GM11168 (cell line): ENCODE measurements around the gene ARHGEF3.

Experiments used
- in situ Hi-C: fragments of 300-500 bp; cut with MboI; formaldehyde crosslinking; loops from one replicate; pipeline ENCODE4 v1.12.0; 2022; ENCODE audit warnings: low sequenced_read_pairs; ENCODE audit not compliant: unreplicated experiment

Gene ARHGEF3

DNA sequence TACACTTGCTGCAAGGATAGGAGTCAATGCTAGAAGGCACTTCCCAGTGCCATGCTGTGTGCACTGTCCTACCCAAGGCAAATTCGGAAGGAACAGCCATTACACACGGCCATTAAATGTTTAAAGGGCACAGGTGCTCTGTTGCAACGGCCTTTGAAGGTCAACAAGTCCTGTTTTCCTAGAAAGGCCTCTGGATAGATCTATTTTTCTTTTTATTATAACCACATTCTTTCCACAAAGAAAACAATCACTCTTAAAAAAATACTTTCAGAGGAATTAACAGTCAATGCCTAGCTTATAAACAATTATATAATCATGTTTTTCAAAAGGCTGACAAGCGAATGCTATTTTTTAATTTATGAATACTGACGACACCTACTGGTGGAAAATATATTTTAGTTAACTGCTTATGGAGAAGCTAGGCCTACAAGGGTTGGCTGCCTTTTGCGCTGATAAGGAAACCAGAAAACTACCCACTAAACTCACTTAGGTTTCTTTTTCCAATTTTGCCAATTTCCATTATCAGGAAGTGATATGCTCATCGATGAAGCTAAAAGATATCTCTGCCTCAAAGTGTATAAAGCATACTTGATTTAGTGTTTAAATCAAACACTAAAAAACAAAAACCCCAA is 2.4 kb downstream of the ARHGEF3 start:
- in situ Hi-C loops: loop anchor here (5.0 to 10.0 kb wide), 3 partner anchors 42 to 95 kb away; no protein-coding TSS in a partner anchor

DNA sequence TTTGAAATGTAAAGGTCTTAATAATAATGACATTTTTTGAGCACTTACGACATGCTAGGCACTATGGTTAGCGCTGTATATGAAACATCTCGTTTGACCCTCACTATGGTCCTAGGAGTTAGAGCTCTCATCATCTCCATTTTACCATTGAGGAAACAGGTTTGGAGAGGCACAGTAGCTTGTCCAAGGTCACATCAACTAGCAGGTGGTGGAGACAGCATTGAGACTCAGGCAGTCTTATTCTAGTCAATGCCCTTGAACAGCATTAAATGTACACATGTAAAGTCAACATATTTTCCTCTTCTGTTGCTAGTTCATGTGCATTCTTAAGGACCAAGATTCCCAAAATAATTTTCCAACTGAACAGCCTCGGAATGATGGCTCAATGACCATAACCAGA is 4.8 kb downstream of the ARHGEF3 start:
- in situ Hi-C loops: loop anchor here (5.0 to 10.0 kb wide), 3 partner anchors 40 to 92 kb away; no protein-coding TSS in a partner anchor

DNA sequence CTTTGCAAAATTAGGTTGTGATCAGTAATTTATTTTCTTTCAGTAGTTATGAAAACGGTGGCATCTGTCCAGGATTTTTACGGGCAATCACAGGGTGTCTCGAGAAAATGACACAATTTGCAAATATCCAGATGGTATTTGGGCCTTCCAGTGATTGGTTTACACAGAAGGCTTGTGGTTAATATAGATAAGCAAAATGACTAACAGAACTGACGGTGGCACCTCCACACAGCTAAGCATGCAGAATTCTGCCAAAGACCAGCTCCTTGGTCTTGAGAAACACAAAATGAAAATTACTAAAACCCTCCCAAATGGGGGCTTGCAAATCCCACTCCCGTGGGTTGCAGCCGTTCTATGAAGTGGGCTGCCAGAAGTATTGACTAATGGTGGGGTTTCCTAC is 5.5 kb downstream of the ARHGEF3 start:
- in situ Hi-C loops: loop anchor here (5.0 to 10.0 kb wide), 3 partner anchors 39 to 91 kb away; no protein-coding TSS in a partner anchor

DNA sequence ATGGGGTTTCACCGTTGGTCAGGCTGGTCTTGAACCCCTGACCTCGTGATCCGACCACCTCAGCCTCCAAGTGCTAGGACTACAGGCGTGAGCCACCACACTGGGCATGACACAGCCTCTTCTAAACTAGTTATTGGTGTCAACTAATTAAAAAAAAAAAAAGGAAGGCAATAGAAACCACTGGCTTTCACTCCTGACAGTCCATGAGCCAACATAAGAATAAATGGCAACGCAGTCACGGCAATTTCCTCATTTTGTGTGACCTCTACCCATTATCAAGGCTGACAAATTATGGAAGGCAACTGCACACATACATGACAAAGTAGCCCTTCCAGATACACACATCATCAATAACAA is 5.9 kb downstream of the ARHGEF3 start:
- in situ Hi-C loops: loop anchor here (5.0 to 10.0 kb wide), 3 partner anchors 39 to 91 kb away; no protein-coding TSS in a partner anchor

DNA sequence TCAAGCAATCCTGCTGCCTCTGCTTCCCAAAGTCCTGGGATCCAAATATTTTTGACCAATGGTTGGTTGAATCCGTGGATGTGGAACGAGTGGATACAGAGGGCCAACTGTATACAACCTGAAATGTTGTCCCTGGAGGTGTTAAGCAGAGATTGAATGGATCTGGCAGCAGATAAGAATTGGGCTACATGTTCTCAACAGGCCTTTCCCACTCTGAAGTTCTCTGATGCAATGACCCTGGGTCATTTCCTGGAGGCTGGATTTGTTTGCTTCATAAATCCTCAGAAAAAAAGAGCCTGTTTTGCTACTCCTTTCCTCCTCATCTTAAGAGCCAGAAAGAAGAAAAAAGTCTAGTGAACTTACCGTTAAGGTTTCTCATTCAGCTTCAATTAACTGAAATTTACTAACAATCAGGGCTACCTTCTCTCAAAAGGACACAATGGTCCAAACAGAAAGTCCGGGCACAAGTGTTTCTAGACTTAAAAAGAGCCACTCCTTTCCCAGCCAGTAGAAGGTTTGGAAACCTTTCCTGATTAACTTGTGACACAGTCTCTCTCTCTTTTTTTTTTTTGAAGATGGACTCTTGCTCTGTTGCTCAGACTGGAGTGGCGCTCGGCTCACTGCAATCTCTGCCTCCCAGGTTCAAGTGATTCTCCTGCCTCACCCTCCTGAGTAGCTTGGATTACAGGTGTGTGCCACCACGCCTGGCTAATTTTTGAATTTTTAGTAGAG is 6.5 kb downstream of the ARHGEF3 start:
- in situ Hi-C loops: loop anchor here (5.0 to 10.0 kb wide), 3 partner anchors 38 to 90 kb away; no protein-coding TSS in a partner anchor

DNA sequence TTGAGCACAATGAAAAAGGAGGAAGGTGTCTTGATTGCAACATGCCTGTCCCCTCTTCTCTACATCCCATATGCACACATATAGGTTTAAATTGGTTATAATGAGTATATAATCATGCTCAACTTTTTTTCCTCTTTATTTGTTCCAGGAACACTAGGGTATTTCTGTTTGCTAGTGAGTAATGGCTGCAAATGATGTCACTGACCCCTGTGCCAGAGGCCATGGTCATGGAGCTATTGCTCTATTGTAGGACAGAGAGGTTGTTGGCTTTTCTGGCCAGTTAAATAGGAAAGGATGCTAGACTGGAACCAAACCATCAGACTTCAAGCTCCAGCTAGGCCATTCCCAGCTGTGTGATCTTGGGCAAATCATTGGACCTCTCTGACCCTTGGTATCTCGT is 9.6 kb downstream of the ARHGEF3 start:
- in situ Hi-C loops: loop anchor here (10.0 kb wide), 1 partner anchor 87 kb away; no protein-coding TSS in a partner anchor

DNA sequence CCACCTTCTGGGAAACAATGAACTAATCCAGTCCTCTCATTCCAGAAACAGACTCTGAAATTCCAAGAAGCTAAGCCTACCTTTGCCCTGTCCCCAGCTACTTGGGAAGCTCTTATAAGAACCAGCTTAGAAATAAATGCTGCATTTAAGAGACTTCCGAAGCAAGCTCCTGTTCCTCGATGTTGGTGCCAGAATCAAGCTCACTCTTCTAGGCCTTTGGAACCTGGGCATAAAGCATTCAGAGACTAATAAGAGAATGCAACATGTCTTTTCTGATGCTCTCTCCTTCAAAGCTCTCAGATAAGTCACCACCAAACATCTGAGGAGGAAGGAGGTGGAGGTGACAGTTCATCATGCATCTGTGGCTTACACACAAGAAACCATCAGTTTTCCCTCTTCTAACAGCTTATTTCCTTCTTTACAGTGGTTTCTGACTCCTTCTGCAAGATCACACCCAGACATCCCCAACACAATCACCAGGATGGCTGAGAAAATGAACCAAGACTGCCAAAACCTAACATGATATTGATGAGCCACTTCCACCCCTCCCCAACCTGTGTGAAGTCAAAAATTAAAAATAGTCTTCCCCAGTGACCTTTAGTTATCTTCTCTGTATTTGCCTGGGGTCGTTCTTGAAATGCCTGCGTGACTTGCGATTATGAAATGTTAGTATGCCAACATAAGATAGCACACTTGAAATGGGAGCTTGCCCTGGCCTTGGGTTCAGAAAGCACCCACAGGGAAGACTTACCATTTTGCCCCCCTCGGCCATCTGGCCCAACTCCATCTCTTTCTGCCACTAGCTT is 11.5 kb downstream of the ARHGEF3 start:
- in situ Hi-C loops: loop anchor here (10.0 kb wide), 1 partner anchor 85 kb away; no protein-coding TSS in a partner anchor

DNA sequence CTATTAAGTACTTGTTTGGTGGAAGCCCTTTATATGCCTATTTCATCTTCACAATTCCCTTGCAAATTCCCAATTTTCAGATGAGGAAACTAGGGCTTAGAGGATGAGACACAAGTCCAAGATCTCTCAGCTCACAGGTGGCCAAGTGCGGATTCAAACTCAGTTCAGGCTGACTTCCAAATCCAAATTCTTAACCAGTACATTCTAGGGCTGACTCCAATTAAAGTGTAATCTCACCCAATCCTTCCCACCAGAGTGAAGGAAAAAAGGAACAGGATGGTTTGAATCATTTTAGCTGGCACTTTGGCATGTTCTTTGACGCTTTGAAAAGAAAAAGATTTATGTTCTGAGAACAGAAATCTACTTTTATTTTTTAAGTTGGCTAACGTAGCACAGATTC is 12.7 kb downstream of the ARHGEF3 start:
- in situ Hi-C loops: no loop called here

DNA sequence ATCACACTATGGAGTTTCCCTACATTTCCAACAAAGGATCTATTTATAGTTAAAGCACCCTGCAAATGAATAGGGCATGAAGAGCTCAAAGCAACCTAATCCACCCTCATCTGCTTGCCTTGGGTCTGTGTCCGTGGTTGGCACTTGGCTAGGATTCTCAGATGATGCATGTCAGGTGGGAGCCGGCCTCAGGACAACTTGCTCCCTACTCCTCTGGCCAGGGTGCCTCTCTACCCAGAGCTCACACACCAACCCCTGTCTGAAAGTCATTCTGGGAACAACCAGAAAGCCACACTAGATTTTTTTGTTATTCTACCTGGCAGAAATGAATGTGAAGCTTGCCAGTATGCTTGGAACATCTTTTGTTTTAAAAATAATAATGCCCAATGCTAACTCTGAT is 13.2 kb downstream of the ARHGEF3 start:
- in situ Hi-C loops: no loop called here

DNA sequence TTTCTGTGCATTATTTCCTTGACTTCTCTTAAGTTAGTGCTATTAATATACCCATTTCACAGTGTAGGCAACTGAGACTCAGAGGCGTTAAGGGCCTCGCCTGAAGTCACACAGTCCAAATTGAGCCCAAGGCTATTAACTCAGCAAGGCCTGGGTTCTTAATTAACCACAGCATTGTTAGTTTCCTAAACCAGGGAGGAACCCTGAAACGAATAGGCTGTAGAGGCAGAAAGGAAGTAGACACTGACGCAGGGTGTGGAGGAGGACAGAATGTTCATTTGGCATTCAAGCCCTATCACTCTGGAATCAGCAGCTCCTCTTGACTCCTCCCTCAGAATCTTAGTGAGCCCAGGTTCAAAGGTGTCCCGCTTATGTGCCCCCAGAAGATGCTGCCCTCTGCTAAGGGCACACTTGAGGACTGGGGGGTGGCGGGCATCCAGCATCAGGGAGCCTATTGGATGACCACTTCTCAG is 13.9 kb downstream of the ARHGEF3 start:
- in situ Hi-C loops: no loop called here

DNA sequence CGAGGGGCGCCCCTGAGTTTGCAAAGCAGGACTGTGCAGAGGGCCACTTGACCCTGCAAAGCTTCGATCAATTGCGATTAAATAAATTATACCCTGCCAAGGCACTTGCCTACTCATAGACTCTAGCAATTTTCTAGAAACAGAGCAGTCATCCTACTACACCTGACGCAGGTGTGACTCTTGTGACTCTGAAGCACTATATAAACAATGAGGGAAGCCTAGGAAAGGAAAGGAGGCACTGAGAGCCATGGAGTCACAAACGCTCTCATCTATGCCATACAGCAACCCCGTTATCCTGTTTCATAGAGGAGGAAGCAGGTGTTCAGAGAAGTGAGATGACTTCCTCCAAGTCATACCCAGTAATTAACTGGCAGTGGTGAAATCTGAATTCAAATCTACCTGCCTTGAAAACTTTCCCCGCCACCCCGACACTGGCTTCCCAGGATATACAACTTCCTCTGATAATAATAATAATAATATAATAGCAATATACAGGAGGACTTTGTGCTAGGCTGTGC is 14.4 kb downstream of the ARHGEF3 start:
- in situ Hi-C loops: no loop called here

DNA sequence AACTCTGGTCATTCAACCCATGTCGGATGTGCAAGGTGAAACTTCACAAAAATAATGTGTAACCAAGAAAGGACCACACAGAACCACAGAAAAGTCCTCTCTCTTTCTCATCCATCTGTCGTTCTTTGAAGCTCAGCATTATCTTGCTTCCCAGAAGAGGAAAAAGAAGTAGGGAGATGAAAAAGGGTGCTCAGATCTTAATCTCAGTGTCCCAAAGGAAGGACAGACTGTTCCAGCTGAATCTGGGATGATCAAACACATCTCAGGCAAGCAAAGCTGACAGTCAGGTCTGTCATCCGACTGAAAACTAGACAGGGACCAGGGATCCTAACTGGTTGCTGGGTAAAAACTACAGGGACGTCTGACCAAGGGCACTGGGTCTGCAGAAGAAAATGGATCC is 16.2 kb downstream of the ARHGEF3 start:
- in situ Hi-C loops: no loop called here

DNA sequence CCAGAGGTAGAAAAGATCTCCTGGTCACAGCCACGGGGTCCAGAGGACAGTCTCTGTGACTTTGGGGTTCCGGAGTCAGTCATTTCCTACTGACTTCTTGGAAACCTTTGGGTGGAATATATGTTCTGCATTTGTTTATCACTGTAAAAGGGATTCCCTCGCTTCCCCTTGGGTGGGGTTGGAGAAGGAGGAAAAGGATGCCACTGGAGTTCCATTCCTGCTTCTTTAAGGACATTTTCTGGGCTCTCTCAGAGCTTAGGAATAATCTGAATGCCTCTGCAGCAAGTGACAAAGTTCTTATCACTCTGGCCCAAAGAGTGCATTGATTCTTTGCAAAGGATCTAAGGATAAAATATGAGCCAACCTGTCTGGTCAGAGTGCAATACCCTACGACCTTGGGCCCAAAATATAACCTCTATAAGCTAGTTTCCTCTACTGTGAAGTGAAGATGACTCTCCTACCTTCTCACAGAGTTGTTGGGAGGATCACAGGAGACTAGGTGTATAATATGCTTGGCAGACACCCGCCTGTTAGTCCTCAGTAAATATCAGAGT is 17.2 kb downstream of the ARHGEF3 start:
- in situ Hi-C loops: no loop called here

DNA sequence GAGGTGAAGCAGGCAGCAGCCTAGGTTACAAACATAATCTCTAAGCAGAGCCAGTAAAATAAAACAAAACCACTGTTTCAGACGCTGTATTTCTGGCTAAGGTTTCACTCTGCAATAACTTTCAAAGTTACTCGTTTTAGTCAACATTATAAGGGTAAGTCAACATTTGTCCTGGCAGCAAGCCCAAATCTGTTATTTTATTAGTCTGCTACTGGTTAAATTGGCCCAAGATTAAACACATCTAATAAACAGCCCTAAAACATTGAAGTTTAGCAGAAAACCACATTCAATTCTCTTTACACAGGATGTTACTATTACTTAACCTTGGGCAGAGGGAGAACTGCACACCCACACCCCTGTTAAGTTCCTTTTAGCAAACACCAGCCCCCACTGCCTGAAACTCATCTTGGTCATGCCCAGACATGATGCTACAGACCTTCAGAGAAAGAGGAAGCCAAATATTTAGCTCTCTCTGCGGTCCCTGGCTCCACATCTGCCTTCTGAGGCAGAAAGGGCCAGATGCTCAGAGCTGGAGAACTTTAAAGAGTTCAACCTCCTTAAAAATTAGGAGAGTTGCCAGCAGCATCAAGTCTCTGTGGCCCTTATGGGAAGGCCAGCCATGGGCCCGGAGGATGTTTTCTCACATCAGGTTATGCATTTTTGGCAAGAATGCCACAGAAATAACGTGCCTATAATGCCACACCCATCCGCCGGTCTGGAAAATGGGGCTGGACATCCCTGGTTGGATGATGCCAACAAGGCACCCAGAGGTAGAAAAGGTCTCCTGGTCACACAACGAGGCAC is 17.9 kb downstream of the ARHGEF3 start:
- in situ Hi-C loops: no loop called here

DNA sequence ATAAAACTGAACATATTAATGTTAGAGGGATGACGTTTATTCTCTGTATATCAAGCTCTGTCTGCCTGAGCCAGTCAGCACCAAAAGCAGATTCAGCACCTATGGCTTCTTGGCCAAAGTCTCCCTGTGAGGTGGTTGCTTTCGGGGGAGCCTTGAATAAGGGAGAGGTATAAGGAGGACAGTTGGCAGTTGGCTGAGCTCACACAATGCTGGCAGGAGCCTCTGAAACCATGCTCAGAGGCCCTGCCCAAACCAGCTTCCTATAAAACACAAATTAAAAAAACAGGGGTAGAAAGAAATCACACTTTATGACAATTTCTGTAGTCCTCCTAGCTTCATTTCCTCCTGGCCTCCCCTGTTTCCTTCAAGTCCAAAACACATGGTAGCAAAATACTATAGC is 18.8 kb downstream of the ARHGEF3 start:
- in situ Hi-C loops: no loop called here

DNA sequence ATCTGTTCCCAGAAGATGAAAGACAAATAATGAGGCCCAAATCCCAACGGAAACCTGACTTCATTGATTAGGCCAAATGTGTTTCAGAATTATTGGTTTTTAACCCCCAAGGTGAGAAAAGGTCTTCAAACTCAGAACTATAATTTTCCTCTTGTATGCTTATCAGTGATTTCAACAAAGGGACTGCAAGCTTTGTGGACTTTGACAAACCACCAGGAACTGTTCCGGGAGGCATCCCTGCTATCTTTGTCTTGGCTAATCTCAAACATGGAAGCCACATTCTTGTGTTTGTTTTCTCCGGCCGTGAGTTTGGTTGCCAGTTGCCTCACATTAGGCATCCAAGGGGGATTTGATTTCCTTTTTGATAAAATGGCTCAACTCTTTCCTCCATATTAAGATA is 19.5 kb downstream of the ARHGEF3 start:
- in situ Hi-C loops: no loop called here

DNA sequence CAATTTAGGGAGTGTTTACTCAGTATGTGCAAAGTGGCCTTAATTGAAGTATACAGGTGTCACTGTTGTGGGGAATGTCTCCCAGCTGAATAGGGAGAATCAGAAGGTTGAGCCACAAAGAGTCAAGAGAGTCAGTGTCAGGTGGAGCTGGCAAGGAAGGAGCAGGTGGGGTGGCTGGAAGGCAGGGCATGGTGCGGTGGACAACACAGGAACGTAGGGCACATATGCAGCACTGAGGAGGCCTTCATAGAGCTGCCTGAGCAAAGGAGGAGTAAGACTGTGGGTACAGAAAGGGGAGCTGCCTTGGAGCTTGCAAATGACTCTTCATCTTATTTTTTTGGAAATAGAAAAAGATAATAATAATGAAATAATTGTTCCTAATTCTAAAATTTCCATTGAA is 20.0 kb downstream of the ARHGEF3 start:
- in situ Hi-C loops: no loop called here

DNA sequence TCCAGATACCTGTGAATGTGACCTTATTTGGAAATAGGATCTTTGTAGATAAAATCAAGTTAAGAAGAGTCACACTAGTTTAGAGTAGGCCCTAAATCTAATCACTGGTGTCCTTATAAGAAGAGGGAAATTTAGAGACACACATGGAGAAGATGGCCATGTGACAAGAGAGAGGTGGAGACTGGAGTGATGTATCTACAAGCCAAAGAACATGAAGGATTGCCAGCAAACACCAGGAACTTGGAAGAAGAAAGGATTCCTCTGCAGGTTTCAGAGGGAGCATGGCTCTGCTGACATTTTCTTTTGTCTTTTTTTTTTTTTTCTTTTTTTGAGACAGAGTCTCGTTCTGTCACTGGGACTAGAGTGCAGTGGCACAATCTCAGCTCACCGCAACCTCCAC is 20.8 kb downstream of the ARHGEF3 start:
- in situ Hi-C loops: no loop called here

DNA sequence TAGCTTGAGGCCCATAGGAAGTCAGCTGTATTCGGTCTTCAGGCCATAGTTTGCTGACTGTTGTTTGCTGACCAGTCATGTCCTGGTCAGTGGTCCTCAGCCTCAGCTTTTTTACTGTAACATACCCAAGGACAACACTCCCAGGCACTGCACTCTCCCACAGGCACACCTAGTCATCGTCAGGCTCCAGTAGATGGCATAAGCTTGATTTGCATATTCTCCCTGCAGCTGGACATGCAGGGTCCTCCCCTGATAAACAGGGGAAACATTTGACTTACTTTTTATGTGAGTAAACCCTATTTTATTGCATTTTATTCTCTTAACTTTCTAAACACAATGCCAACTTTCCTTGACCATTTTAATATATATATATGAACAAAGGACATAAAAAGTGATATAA is 22.9 kb downstream of the ARHGEF3 start:
- in situ Hi-C loops: no loop called here
